Measurements from ENCODE around the gene UBN1. TPM values are rescaled to one million over a fixed set of nuclear protein-coding genes. Genes with fewer than 3 reads are reported as not detected.

The UBN1 gene
- total RNA-seq, 4 donors from 2014 or later: 21.0 to 48.2 (median 41.1) TPM

DNA sequence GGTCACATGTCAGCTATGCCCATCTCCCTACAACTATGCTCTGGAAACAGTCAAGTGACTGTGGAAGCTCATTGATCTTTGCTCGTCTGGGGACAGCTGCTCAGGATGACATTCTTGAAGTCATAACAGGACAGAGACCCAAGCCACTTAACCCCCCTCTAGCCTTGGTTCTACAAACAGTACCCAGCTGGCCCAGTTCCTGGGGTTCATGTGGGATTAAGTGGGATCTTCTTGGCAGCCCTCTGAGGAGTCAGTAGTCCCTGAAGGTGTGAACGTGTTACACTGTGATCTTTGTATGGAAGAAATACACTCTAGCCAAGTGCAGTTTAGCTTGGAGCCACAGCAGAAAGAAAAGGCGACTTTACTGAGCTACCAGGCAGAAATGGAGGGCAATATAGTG, 25.8 kb downstream of the UBN1 start:
- no peaks in the 10 kb centered on the region for H3K9me3 ChIP-seq
- 85% methylated on average over 3 of the region's 3 CpGs for WGBS
- no peak for TF ChIP-seq POLR2A (IDR thresholded peaks at IDR 0.05; ENCODE audit: low read depth)
- TF ChIP-seq, protein P1, sequence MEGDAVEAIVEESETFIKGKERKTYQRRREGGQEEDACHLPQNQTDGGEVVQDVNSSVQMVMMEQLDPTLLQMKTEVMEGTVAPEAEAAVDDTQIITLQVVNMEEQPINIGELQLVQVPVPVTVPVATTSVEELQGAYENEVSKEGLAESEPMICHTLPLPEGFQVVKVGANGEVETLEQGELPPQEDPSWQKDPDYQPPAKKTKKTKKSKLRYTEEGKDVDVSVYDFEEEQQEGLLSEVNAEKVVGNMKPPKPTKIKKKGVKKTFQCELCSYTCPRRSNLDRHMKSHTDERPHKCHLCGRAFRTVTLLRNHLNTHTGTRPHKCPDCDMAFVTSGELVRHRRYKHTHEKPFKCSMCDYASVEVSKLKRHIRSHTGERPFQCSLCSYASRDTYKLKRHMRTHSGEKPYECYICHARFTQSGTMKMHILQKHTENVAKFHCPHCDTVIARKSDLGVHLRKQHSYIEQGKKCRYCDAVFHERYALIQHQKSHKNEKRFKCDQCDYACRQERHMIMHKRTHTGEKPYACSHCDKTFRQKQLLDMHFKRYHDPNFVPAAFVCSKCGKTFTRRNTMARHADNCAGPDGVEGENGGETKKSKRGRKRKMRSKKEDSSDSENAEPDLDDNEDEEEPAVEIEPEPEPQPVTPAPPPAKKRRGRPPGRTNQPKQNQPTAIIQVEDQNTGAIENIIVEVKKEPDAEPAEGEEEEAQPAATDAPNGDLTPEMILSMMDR (IDR thresholded peaks at IDR 0.05): no peak
- no peak for TF ChIP-seq EP300 (IDR thresholded peaks at IDR 0.05)
- no peak for TF ChIP-seq POLR2AphosphoS5 (IDR thresholded peaks at IDR 0.05)
- H3K4me3 ChIP-seq: no peak overlapping the region
- no peak overlapping the region for H3K27ac ChIP-seq (replicated peaks in 1 of 4)
- peaks cover 0 to 4% (median 0%) of the 10 kb centered on the region in 4 donors for H3K4me1 ChIP-seq
- H3K36me3 ChIP-seq: peaks cover 82 to 99% (median 98%) of the 10 kb centered on the region in 4 donors
- intact Hi-C loops (cut with DNase I): no loop called here
- DNase-seq (ENCODE audit: extremely low spot score): no peak
- H3K27me3 ChIP-seq: no peaks in the 10 kb centered on the region

- Histone ChIP-seq H3K36me3 (peaks cover 90 to 100% (median 100%) of the 10 kb centered on the region in 4 donors), H3K4me1 (no peaks in the 10 kb centered on the region), H3K9me3 (no peaks in the 10 kb centered on the region), H3K27ac (replicated peaks in 1 of 4) (no peak overlapping the region), H3K27me3 (no peaks in the 10 kb centered on the region), H3K4me3 (no peak overlapping the region)
- 83% methylated on average over 8 of the region's 8 CpGs for WGBS
- intact Hi-C loops (cut with DNase I): no loop called here
- no peak for DNase-seq (ENCODE audit: extremely low spot score)
- TF ChIP-seq, protein P1 (IDR thresholded peaks at IDR 0.05): no peak
- TF ChIP-seq EP300 (IDR thresholded peaks at IDR 0.05) (no peak), POLR2A (IDR thresholded peaks at IDR 0.05; ENCODE audit: low read depth) (no peak), POLR2AphosphoS5 (IDR thresholded peaks at IDR 0.05) (no peak)
These were observed 27.4 kb downstream of the UBN1 start for GRCh38 chr16:4874666-4875065.

DNA sequence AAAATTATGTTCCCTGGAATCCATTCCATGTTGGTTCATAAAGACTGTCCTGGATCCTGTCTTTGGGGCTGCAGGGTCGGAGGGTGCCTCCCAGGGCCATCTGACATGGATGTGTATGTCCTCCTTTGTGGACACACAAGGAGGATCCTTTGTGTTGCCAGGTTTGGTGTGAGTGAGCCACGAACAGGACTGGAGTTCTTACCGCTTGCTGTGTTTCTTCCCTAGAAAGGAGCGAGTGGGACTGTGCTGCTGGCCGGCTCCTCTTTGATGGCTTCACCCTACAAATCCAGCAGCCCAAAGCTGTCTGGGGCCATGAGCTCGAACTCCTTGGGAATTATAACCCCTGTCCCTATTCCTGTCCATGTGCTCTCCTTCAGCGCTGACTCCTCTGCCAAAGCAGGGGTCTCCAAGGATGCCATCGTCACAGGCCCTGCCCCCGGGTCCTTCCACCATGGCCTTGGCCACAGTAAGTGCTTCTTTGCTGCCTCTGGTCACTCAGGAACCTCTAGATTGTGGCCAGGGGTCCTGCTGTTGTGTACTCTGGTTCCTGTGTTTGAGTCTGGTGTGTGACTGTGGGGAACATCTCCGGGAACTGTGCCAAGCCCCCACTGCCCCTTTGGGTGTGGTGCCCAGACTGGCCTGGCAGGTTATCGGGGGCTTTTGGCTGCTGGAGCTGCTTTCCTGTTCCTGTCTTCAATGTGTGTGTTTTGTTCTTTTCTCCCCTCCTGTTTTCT, 29.5 kb downstream of the UBN1 start:
- TF ChIP-seq EP300 (IDR thresholded peaks at IDR 0.05) (no peak), POLR2AphosphoS5 (IDR thresholded peaks at IDR 0.05) (no peak), POLR2A (IDR thresholded peaks at IDR 0.05; ENCODE audit: low read depth) (no peak)
- TF ChIP-seq, protein P1 (IDR thresholded peaks at IDR 0.05): no peak
- no peak overlapping the region for H3K27ac ChIP-seq (replicated peaks in 1 of 4)
- no peak overlapping the region for H3K4me3 ChIP-seq
- intact Hi-C loops (cut with DNase I): no loop called here
- WGBS: 90% methylated on average over 11 of the region's 11 CpGs
- no peak for DNase-seq (ENCODE audit: extremely low spot score)
- H3K9me3 ChIP-seq: no peaks in the 10 kb centered on the region
- H3K4me1 ChIP-seq: peaks cover 0 to 3% (median 2%) of the 10 kb centered on the region in 4 donors
- H3K27me3 ChIP-seq: no peaks in the 10 kb centered on the region
- peaks cover 91 to 100% (median 100%) of the 10 kb centered on the region in 4 donors for H3K36me3 ChIP-seq

DNA sequence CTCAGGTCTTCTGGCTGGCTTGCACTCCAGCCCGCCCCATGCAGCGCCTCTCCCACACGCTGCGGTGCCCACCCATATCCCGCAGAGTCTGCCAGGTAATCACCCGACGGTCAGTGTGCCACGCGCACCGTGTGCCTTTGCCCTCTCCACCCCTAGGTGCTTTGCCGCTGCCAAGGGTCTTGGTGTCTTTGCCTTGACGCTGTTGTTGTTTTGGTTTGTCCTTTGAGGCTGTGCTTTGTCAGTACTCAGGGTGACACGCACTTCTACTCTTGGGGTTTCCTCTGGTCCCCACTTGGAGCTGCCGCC, 30.1 kb downstream of the UBN1 start:
- DNase-seq (ENCODE audit: extremely low spot score): no peak
- H3K9me3 ChIP-seq: no peaks in the 10 kb centered on the region
- WGBS: 93% methylated on average over 14 of the region's 14 CpGs
- no peak overlapping the region for H3K27ac ChIP-seq (replicated peaks in 1 of 4)
- peaks cover 90 to 100% (median 99%) of the 10 kb centered on the region in 4 donors for H3K36me3 ChIP-seq
- no peak overlapping the region for H3K4me3 ChIP-seq
- intact Hi-C loops (cut with DNase I): no loop called here
- TF ChIP-seq POLR2AphosphoS5 (IDR thresholded peaks at IDR 0.05) (no peak), EP300 (IDR thresholded peaks at IDR 0.05) (no peak), POLR2A (IDR thresholded peaks at IDR 0.05; ENCODE audit: low read depth) (no peak)
- TF ChIP-seq, protein P1 (IDR thresholded peaks at IDR 0.05): no peak
- peaks cover 5 to 9% (median 7%) of the 10 kb centered on the region in 4 donors for H3K4me1 ChIP-seq
- no peaks in the 10 kb centered on the region for H3K27me3 ChIP-seq

Data from esophagus muscularis mucosa (tissue), 4 donors.